Right ventricle myocardium superior (tissue), 1 donor: ENCODE data around the gene SNRNP35. TPM values are rescaled to one million over a fixed set of nuclear protein-coding genes. Genes with fewer than 3 reads are reported as not detected.
"Not testable (repeated sequence)": the region's sequence is repeated elsewhere in the genome, so short reads cannot be mapped to it uniquely, and the experiment has no call there.

Source experiments
- ATAC-seq: fragments of 200-7000 bp; cut with Tn5 transposase; one replicate; pipeline ENCODE4 v1.9.1; 2020; ENCODE audit warnings: mild to moderate bottlenecking; ENCODE audit not compliant: poor library complexity
- DNase-seq: peaks from one replicate; pipeline ENCODE4 v3.0.0-alpha.2; 2020
- intact Hi-C: fragments of 100-400 bp; cut with DNase I; formaldehyde crosslinking; loops from one replicate; pipeline ENCODE4 v1.11.2; 2022
- long read RNA-seq: library from polyadenylated mRNA; unstranded; transcript quantifications from one replicate; pipeline ENCODE4 v2.0.0, GENCODE V29; 2021
- total RNA-seq: library from RNA; stranded (reverse); fragmentation: NEBNext Ultra II Directional; extraction: Animal tissue kit (Norgen Biotek cat#: 25700); gene quantifications from one replicate; pipeline ENCODE4 v1.2.1, GENCODE V29; 2021
- donor health status: DM: no; HTN: yes; CAD: no; lungs with severe emphysema.

The SNRNP35 gene
- total RNA-seq = 23.4 TPM
- long read RNA-seq, transcript SNRNP35-203 (2 exons, 1,975 nt) = major isoform, 24 of 35 reads
- long read RNA-seq, partial matches to known transcripts = 0 of 35 reads
- long read RNA-seq, other reads (novel, unspliced or antisense) = 9 of 35 reads

GRCh38 chr12:123457980-123458779, at the start of gene SNRNP35:
SNRNP35 (plus strand) TSS chr12:123458139; CDS start chr12:123465541, 7,402 bp downstream.
- ATAC-seq = peak; percentile 85
- peak; percentile 90 for DNase-seq
- intact Hi-C loops = no loop called here

GRCh38 chr12:123408619-123409018, 49.3 kb upstream of the SNRNP35 start:
- DNase-seq, ATAC-seq, intact Hi-C loops: not testable (repeated sequence)

- intact Hi-C loops, DNase-seq, ATAC-seq: not testable (repeated sequence)
Measured at GRCh38 chr12:123409284-123410040, 48.5 kb upstream of the SNRNP35 start.

- intact Hi-C loops = no loop called here
- DNase-seq (no peak), ATAC-seq (no peak)
Measured at GRCh38 chr12:123410041-123410412, 47.9 kb upstream of the SNRNP35 start.

GRCh38 chr12:123421314-123421713, 36.6 kb upstream of the SNRNP35 start:
- intact Hi-C loops = no loop called here
- ATAC-seq (no peak), DNase-seq (no peak)

GRCh38 chr12:123427036-123427769, 30.7 kb upstream of the SNRNP35 start:
- DNase-seq (no peak), ATAC-seq (no peak)
- intact Hi-C loops = no loop called here

- ATAC-seq = no peak
- no peak for DNase-seq
- intact Hi-C loops = no loop called here
Measured at GRCh38 chr12:123428591-123428990, 29.3 kb upstream of the SNRNP35 start.

- DNase-seq, ATAC-seq, intact Hi-C loops: not testable (repeated sequence)
Measured at GRCh38 chr12:123429101-123429500, 28.8 kb upstream of the SNRNP35 start.

- intact Hi-C loops, ATAC-seq, DNase-seq: not testable (repeated sequence)
Measured at GRCh38 chr12:123431951-123432817, 25.8 kb upstream of the SNRNP35 start.

- intact Hi-C loops = no loop called here
- DNase-seq = no peak
Measured at GRCh38 chr12:123433615-123434014, 24.3 kb upstream of the SNRNP35 start.

GRCh38 chr12:123435636-123436016, 22.3 kb upstream of the SNRNP35 start:
- no peak for ATAC-seq
- no peak for DNase-seq
- intact Hi-C loops = no loop called here

More at GRCh38 chr12:123433615-123434014, 24.3 kb upstream of the SNRNP35 start:
- ATAC-seq = no peak

- intact Hi-C loops = no loop called here
- ATAC-seq (peak; percentile 97), DNase-seq (peak; percentile 93)
Measured at GRCh38 chr12:123436017-123436964, 21.6 kb upstream of the SNRNP35 start, which contains the start of gene RILPL2. RILPL2 (minus strand) TSS chr12:123436684; CDS start chr12:123436420, 264 bp downstream.

- DNase-seq (no peak), ATAC-seq (no peak)
- intact Hi-C loops = no loop called here
Measured at GRCh38 chr12:123441523-123442164, 16.3 kb upstream of the SNRNP35 start.

GRCh38 chr12:123442774-123443173, 15.2 kb upstream of the SNRNP35 start:
- no peak for DNase-seq
- no peak for ATAC-seq
- intact Hi-C loops = no loop called here

GRCh38 chr12:123444092-123445026, 13.6 kb upstream of the SNRNP35 start:
- DNase-seq = no peak
- no peak for ATAC-seq
- intact Hi-C loops = no loop called here
